B cell (primary cell): ENCODE results near the gene SRCAP.

Experiments used
- CTCF ChIP-seq: fragments of 200-600 bp; IDR thresholded peaks from one replicate; pipeline ENCODE4 v1.8.0; 2022; ENCODE audit warnings: antibody characterized with exemption, mild to moderate bottlenecking
- EZH2 ChIP-seq: IDR thresholded peaks from 2 replicates; pipeline ENCODE4 v1.6.1; 2012; ENCODE audit warnings: borderline replicate concordance, low read depth, mild to moderate bottlenecking, moderate library complexity, low read length; ENCODE audit not compliant: insufficient read depth, poor library complexity, severe bottlenecking

- peak; percentile 85 for TF ChIP-seq CTCF
- TF ChIP-seq EZH2: no peak
Observed at GRCh38 chr16:30651124-30652004, 47.6 kb upstream of the SRCAP start.
